CD4-positive, alpha-beta T cell treated with Interleukin-10 for 1 hour (primary cell): Measurements from ENCODE around the gene RPGR.

ENCODE experiments used
- DNase-seq: peaks from one replicate; pipeline ENCODE4 v3.0.0-alpha.2; 2020

The RPGR gene

DNA sequence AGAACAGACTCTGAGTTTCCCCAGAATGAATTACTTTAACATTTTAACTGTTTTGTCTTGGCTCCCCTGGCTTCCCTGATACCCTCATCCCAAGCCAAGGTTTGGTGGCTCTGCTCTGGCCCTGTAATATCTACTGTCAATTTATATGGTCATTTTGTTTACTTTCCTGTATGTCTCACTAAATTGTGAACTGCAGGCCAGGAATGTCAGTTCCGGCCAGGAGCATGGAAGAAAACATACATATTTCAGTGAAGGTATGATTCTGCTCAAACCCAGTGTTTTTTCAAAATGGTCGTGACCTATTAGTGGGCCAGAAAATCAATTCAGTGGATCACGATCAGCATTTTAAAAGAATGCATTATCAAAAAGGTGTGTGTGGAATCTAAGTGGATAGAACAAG, 1.2 kb downstream of the RPGR start:
- no peak for DNase-seq

- no peak for DNase-seq
Observed at GRCh38 chrX:38320819-38321218, 6.5 kb downstream of the RPGR start.

GRCh38 chrX:38318606-38319005, 8.7 kb downstream of the RPGR start:
- DNase-seq, result no peak

GRCh38 chrX:38318196-38318595, 9.1 kb downstream of the RPGR start:
- no peak for DNase-seq

DNA sequence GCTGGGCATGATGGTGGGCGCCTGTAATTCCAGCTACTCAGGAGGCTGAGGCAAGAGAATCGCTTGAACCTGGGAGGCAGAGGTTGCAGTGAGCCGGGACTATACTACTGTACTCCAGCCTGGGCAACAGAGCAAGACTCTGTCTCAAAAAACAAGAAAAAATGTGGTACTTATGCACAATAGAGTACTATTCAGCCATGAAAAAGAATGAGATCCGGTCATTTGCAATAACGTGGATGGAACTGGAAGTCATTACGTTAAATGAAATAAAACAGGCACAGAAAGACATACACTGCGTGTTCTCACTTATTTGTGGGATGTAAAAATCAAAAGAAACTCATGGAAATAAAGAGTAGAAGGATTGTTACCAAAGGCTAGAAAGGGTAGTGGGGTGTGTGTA, 12.1 kb downstream of the RPGR start:
- no peak for DNase-seq

- DNase-seq, result no peak
Observed at GRCh38 chrX:38313190-38313589, 14.1 kb downstream of the RPGR start.

DNA sequence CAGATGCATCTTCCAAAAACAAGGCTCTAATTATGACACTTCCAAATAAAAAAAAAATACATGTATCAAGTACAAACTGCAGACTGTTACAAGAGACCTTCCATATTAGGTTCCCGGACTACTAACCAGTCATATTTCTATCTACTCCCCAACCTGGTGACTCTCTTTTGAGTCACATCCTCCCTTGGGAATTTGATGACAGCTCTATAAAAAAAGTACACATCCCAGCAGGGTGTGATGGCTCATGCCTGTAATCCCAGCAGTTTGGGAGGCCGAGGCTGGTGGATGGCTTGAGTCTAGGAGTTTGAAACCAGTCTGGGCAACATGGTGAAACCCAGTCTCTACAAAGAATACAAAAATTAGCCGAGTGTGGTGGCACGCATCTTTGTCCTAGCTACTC, 14.9 kb downstream of the RPGR start:
- DNase-seq, result no peak

GRCh38 chrX:38311743-38312142, 15.6 kb downstream of the RPGR start:
- DNase-seq, result no peak

DNA sequence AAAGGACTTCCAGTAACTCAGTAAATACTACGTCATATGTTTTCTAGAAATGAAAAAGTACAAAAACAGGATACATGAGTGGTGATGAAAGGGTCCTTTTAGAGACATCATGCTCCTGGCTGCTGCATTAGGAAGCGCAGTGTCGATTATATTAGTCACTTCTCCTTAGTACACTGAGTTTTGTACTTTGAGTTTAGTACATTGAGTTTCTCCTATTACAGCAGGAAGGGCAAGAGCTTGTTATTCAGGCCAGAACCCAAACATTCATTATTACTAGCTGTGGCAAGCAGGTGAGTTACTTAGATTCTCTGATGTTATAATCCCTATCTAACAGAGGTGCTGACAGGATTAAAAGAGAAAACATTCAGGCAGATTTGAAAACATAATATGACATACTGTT, 21.3 kb downstream of the RPGR start:
- DNase-seq, result no peak

- DNase-seq, result no peak
Observed at GRCh38 chrX:38304010-38304409, 23.3 kb downstream of the RPGR start.

DNA sequence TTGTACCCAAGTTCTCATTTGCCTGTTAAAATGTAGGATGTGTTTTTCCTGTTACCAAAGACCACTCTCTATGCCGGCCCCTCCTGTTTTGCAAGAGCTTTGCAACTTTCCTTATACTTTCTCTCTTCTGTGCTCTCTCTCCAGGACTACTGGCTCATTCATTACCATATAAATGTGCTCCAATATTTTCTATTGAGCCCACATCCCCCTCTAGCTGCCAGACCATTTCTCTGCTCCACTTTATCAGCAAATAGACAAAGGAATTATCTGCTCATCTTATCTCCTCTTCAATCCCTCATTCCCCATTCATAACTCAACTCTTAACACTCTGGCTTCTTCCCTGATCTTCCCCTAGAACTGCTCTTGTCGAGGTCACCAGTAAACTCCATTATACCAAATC, 33.6 kb downstream of the RPGR start:
- no peak for DNase-seq

- no peak for DNase-seq
Observed at GRCh38 chrX:38287674-38288073, 39.6 kb downstream of the RPGR start.

DNA sequence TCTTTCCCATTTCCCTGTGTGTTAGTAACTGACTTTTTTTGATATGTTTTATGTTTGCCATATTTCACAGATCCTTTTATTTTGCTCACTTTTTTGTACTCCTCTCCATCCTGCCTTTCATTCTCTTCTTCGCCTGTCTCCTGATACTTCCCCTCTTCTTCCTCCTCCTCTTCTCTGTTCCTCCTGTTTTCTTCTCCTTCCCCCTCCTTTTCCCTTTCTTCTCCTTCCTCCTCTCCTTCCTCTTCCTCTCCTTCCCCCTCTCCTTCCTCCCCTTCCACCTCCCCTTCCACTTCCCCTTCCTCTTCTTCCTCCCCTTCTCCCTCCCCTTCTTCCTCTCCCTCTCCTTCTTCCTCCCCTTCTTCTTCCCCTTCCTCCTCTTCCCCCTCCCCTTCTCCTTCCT, 41.7 kb downstream of the RPGR start:
- DNase-seq, result no peak

- no peak for DNase-seq
Observed at GRCh38 chrX:38282049-38282448, 45.3 kb downstream of the RPGR start.

- DNase-seq, result no peak
Observed at GRCh38 chrX:38279188-38279587, 48.1 kb downstream of the RPGR start.

DNA sequence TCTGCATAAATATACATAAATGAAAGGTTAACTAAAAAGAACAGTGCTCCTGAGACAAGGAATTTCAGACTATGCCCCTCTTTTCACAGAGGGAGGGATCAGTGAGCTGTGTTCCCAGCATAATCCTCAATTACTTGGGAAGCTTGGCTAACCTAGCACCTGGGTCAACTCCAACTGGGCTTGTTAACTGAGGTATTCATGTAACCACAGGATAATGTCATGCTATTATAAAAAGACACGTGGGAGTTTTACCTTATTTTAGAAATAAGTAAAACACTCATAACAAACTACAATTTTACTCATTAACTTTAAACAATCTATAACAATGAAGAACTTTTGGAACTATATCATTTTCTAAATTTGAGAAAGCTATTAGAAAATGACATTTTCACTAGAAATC, 48.6 kb downstream of the RPGR start:
- DNase-seq, result no peak

- no peak for DNase-seq
Observed at GRCh38 chrX:38277802-38278201, 49.5 kb downstream of the RPGR start.

DNA sequence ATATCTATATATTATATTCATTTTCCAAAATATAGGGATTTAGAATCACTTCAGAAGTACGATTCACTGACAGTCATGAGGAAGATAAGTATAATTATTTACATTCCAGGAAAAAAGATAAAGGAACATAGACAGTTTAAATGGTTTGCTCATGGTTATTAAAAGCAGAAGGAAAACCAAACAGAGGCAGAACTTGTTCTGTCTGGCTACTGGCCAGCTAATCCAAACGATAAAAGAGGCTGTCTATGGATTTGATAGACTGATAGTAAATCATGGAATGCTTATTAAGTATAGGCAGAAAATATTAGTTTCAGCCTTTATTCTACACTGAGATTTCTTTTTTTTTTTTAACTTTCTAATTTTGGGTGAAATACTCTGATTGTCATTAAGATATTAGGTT, 50.2 kb downstream of the RPGR start:
- no peak for DNase-seq

DNA sequence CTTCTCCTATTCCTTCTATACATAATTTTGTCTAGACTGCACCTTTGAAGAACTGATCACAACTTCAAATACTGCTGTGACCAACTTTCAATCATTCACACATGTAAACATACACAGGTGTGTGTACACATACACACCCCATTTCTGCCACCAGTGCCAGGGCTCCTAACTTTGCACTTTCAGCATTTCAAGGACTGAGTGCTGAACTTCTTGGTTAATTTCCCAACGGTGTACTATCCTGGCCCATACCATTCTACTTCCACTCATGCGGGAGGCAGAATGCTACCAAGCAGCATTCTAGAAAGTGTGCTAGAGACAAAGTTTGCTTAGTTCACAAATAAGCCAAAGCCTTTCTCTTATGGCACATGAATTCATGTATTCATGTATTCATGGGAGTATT, 51.2 kb downstream of the RPGR start:
- no peak for DNase-seq

DNA sequence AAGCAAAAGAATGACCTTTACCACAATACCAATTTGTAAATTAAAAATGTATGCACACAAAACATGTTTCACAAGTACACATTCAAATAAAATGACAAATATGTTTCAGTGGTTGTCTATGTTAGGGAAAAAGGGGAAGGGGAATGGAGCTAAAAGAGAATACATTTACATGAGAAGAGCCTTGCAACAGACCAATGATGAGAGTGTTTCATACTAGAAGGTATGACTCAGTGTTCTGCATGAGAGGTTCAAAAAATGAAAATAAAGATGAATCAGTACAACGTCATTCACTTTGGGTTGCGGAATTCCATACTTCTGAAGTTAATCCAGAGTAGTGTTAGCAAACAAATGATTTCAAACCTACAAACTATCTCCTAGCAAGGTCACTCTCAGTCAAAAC, 51.7 kb downstream of the RPGR start:
- no peak for DNase-seq

- DNase-seq, result no peak
Observed at GRCh38 chrX:38273453-38273852, 53.9 kb downstream of the RPGR start.

- DNase-seq, result no peak
Observed at GRCh38 chrX:38271154-38271716, 56.1 kb downstream of the RPGR start.

DNA sequence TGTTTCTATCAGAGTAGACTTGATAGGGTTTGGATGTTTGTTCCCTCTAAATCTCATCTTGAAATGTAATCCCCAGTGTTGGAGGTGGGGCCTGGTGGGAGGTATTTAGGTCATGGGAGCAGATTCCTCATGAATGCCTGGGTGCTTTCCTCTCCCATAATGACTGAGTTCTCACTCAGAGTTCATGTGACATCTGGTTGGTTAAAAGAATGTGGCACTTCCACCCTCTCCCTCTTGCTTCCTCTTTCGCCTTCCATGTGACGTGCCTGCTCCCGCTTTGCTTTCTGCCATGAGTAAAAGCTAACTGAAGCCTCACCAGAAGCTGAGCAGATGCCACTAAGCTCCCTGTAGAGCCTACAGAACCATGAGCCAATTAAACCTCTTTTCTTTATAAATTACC, 59.3 kb downstream of the RPGR start:
- no peak for DNase-seq

DNA sequence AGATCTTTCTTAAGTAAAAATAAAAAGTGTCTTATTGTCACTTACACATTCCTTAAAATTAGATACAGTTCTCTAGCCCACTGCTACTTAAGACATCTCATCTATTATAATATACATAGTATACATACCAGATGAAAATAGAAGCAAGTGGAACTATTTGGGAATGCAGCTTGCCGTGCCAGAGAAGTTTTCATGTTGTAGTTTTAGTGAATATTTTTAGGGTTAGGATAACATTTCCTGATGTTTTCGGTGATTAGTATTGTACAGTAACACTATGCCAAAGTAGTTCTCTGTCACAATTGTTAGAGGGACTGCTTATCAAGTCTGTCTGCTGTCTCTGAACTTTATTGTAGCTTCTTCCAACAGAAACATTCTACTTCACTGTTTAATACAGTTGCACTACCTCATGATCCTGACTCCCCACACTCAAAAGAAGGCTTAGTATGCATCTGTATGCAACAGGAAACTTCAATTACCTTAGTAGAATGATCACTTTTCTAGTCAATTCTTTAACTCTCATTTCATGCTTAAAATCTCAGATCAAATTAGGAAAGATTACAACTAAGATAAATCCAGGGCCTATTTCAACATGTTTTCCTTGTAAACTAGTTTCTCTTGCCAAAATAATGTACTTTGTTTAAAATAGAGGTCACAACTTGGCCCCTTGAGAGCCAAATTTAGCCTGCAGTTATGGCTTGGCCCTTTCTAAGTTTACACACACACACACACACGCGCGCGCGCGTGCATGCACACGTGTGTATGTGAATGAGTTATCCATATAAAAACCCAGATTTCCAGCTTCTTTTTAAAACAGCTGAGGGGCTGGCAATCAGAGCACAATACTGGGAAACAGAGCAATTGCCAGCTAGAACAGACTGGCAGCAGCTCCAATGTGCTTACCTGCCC, 64.3 kb downstream of the RPGR start:
- no peak for DNase-seq

DNA sequence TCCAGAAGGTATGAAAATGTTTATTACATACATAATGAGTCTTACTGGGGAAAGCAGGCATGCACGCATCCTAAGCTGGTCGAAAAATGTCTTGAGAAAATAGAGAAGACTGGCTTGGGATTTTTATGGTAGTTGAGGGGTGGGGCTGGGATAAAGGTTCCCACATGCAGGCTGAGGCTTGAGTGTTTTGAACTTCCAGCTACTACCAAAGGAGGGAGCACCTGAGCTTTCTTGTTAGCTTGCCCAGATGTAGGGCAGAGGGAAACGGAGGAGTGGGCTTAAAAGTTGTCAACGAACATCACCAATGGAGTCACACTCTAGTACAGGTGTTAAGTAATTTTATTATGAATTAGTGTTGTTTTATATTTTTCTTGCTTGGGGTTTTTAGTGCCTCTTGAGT, 67.1 kb downstream of the RPGR start:
- DNase-seq, result no peak
